ENCODE measurements around the gene SERTAD2.

DNA sequence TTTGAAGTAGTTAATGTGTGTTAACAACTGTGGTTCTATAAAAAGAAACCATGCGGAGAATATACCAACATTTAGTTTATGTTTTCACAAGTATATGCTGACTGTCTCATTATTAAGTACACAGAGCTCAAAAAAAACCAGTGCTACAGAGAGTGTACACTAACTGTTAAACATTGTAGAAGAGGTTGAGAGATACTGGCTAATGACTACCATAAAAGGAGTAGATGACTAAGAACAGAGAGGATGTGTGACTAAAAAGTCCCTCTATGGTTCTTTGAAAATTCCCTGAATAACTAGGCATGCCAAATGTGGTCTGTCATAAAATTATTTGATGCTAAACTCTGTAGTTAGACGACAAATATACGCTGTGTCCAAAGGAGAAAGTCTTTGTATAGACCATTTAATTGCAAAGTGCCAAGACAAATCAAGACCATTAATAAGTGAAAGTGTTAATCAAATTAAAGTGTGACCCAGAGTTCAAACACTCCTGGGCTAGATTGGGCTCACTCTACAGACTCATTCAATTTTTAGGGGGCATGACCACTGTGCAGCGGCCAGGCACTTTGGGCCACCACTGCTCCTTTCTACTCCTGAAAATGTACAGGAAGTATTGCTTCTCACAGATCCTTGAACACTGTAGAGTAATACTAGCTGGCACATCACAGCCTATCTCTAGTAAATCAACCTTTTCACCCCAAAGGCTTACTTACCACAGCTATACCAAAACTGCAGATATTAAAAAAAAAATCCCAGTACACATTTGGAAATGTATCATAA lies 45.1 kb upstream of the SERTAD2 start:
- TF ChIP-seq, protein P1, sequence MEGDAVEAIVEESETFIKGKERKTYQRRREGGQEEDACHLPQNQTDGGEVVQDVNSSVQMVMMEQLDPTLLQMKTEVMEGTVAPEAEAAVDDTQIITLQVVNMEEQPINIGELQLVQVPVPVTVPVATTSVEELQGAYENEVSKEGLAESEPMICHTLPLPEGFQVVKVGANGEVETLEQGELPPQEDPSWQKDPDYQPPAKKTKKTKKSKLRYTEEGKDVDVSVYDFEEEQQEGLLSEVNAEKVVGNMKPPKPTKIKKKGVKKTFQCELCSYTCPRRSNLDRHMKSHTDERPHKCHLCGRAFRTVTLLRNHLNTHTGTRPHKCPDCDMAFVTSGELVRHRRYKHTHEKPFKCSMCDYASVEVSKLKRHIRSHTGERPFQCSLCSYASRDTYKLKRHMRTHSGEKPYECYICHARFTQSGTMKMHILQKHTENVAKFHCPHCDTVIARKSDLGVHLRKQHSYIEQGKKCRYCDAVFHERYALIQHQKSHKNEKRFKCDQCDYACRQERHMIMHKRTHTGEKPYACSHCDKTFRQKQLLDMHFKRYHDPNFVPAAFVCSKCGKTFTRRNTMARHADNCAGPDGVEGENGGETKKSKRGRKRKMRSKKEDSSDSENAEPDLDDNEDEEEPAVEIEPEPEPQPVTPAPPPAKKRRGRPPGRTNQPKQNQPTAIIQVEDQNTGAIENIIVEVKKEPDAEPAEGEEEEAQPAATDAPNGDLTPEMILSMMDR (conservative IDR thresholded peaks at IDR 0.05; ENCODE audit: low read depth, low read length) = no peak
- no peak for TF ChIP-seq EZH2 (IDR thresholded peaks at IDR 0.05; ENCODE audit: low read length, unreplicated experiment)

Data from PC-3 (cell line).